IMR-90 (cell line): ENCODE measurements around the gene CTPS2.

Experiments used
- BHLHE40 ChIP-seq: fragments of 150-350 bp; IDR thresholded peaks from 2 replicates; pipeline ENCODE4 v1.6.1; 2016; ENCODE audit warnings: mild to moderate bottlenecking, low read depth, low read length
- CEBPB ChIP-seq: IDR thresholded peaks from 2 replicates; pipeline ENCODE4 v1.6.1; 2012; ENCODE audit warnings: low read depth, low read length, improper control_type of control experiment
- FOS ChIP-seq: fragments of 150-350 bp; IDR thresholded peaks from 2 replicates; pipeline ENCODE4 v1.6.1; 2016; ENCODE audit warnings: low read depth, low read length
- RAD21 ChIP-seq: IDR thresholded peaks from 2 replicates; pipeline ENCODE4 v1.6.1; 2012; ENCODE audit warnings: low read length, improper control_type of control experiment
- TF ChIP-seq, protein P1 (sequence below): conservative IDR thresholded peaks from 2 replicates; pipeline ENCODE4 v1.5.1; 2012; ENCODE audit warnings: mild to moderate bottlenecking, low read depth, low read length, improper control_type of control experiment
- TF ChIP-seq, protein P2 (sequence below): fragments of 150-350 bp; IDR thresholded peaks from 2 replicates; pipeline ENCODE4 v1.6.1; 2017; ENCODE audit warnings: mild to moderate bottlenecking, antibody characterized with exemption, low read length, low read depth
- TF ChIP-seq, protein P3 (sequence below): fragments of 150-350 bp; IDR thresholded peaks from 2 replicates; pipeline ENCODE4 v1.6.1; 2016; ENCODE audit warnings: low read depth, mild to moderate bottlenecking, low read length, moderate library complexity, borderline replicate concordance

DNA sequence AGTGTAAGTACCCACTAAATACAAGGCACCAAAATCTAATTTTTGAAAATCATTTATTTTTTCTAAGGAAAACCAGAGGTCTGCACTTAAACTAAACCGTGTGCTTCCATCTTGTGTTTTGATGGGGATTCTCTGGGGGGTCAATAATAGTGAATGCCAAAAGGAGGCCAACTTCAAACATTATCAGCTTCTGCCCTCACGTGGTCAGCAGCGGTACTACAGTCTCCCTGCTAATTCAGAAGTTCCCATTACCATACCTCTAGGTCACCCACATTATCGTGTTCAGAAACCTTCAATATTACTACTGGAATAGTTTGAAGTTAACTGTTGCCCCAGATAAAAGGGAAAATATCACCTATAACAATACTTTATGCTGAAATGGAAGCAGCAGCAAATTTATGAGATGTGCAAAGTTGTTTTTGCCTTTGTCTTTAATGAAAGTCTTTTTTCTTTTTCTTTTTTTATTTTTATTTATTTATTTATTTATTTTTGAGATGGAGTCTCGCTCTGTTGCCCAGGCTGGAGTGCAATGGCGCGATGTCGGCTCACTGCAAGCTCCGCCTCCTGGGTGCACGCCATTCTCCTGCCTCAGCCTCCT lies 17.3 kb downstream of the CTPS2 start:
- TF ChIP-seq, protein P1, sequence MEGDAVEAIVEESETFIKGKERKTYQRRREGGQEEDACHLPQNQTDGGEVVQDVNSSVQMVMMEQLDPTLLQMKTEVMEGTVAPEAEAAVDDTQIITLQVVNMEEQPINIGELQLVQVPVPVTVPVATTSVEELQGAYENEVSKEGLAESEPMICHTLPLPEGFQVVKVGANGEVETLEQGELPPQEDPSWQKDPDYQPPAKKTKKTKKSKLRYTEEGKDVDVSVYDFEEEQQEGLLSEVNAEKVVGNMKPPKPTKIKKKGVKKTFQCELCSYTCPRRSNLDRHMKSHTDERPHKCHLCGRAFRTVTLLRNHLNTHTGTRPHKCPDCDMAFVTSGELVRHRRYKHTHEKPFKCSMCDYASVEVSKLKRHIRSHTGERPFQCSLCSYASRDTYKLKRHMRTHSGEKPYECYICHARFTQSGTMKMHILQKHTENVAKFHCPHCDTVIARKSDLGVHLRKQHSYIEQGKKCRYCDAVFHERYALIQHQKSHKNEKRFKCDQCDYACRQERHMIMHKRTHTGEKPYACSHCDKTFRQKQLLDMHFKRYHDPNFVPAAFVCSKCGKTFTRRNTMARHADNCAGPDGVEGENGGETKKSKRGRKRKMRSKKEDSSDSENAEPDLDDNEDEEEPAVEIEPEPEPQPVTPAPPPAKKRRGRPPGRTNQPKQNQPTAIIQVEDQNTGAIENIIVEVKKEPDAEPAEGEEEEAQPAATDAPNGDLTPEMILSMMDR, result peak; percentile 82
- TF ChIP-seq CEBPB (no peak), FOS (no peak), BHLHE40 (no peak), RAD21 (peak; percentile 78)
- TF ChIP-seq, protein P2, sequence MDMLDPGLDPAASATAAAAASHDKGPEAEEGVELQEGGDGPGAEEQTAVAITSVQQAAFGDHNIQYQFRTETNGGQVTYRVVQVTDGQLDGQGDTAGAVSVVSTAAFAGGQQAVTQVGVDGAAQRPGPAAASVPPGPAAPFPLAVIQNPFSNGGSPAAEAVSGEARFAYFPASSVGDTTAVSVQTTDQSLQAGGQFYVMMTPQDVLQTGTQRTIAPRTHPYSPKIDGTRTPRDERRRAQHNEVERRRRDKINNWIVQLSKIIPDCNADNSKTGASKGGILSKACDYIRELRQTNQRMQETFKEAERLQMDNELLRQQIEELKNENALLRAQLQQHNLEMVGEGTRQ, result peak; percentile 59
- TF ChIP-seq, protein P3, sequence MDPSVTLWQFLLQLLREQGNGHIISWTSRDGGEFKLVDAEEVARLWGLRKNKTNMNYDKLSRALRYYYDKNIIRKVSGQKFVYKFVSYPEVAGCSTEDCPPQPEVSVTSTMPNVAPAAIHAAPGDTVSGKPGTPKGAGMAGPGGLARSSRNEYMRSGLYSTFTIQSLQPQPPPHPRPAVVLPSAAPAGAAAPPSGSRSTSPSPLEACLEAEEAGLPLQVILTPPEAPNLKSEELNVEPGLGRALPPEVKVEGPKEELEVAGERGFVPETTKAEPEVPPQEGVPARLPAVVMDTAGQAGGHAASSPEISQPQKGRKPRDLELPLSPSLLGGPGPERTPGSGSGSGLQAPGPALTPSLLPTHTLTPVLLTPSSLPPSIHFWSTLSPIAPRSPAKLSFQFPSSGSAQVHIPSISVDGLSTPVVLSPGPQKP, result no peak
